ENCODE results near the gene TEX29.

TEX29 gene

GRCh38 chr13:111367340-111367739 is 46.9 kb downstream of the TEX29 start:
- Histone ChIP-seq H3K36me3 (ENCODE audit: insufficient read depth, low read length) (no peaks in the 10 kb centered on the region; the same call in 1 of the 2 replicates), H3K4me2 (ENCODE audit: low read length) (no peak overlapping the region), H3K4me1 (ENCODE audit: insufficient read depth, low read length, severe bottlenecking) (no peaks in the 10 kb centered on the region), H3F3A (ENCODE audit: insufficient read depth, low read length) (no peaks in the 10 kb centered on the region), H3K9me2 (ENCODE audit: low read depth, low read length) (no peaks in the 10 kb centered on the region), H3K9ac (ENCODE audit: low read length) (no peak overlapping the region), H3K79me2 (ENCODE audit: insufficient read depth, low read length) (no peaks in the 10 kb centered on the region), H3K4me3 (ENCODE audit: low read depth, low read length, poor library complexity, severe bottlenecking) (no peak overlapping the region), H3K27ac (ENCODE audit: low read depth, low read length, poor library complexity, severe bottlenecking) (no peak overlapping the region), H3K9me3 (ENCODE audit: low read length) (peaks cover 3% of the 10 kb centered on the region; the same call in 1 of the 2 replicates), H2AFZ (ENCODE audit: low read length) (no peak overlapping the region), H4K20me1 (ENCODE audit: insufficient read depth, low read length) (no peaks in the 10 kb centered on the region), H3K27me3 (ENCODE audit: insufficient read depth, low read length) (no peaks in the 10 kb centered on the region; the same call in 1 of the 2 replicates)
- no peak for TF ChIP-seq EZH2 (IDR thresholded peaks at IDR 0.05; ENCODE audit: borderline replicate concordance, low read length)
- TF ChIP-seq, protein P1, sequence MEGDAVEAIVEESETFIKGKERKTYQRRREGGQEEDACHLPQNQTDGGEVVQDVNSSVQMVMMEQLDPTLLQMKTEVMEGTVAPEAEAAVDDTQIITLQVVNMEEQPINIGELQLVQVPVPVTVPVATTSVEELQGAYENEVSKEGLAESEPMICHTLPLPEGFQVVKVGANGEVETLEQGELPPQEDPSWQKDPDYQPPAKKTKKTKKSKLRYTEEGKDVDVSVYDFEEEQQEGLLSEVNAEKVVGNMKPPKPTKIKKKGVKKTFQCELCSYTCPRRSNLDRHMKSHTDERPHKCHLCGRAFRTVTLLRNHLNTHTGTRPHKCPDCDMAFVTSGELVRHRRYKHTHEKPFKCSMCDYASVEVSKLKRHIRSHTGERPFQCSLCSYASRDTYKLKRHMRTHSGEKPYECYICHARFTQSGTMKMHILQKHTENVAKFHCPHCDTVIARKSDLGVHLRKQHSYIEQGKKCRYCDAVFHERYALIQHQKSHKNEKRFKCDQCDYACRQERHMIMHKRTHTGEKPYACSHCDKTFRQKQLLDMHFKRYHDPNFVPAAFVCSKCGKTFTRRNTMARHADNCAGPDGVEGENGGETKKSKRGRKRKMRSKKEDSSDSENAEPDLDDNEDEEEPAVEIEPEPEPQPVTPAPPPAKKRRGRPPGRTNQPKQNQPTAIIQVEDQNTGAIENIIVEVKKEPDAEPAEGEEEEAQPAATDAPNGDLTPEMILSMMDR (IDR thresholded peaks at IDR 0.05; ENCODE audit: low read length), result no peak

- no peaks in the 10 kb centered on the region; the same call in 1 of the 2 replicates for H3K36me3 ChIP-seq (ENCODE audit: insufficient read depth, low read length)
- H3K4me3 ChIP-seq (ENCODE audit: low read depth, low read length, poor library complexity, severe bottlenecking), result no peak overlapping the region
- no peaks in the 10 kb centered on the region for H3K9me2 ChIP-seq (ENCODE audit: low read depth, low read length)
- peaks cover 4% of the 10 kb centered on the region; the same call in 1 of the 2 replicates for H3K27me3 ChIP-seq (ENCODE audit: insufficient read depth, low read length)
- no peak overlapping the region for H3K4me2 ChIP-seq (ENCODE audit: low read length)
- no peak overlapping the region for H2AFZ ChIP-seq (ENCODE audit: low read length)
- H3F3A ChIP-seq (ENCODE audit: insufficient read depth, low read length), result no peaks in the 10 kb centered on the region
- peaks cover 6% of the 10 kb centered on the region; the same call in 1 of the 2 replicates for H3K9me3 ChIP-seq (ENCODE audit: low read length)
- no peaks in the 10 kb centered on the region for H4K20me1 ChIP-seq (ENCODE audit: insufficient read depth, low read length)
- no peak overlapping the region for H3K9ac ChIP-seq (ENCODE audit: low read length)
- no peak for TF ChIP-seq EZH2 (IDR thresholded peaks at IDR 0.05; ENCODE audit: borderline replicate concordance, low read length)
- TF ChIP-seq, protein P1 (IDR thresholded peaks at IDR 0.05; ENCODE audit: low read length), result no peak
- H3K27ac ChIP-seq (ENCODE audit: low read depth, low read length, poor library complexity, severe bottlenecking), result no peak overlapping the region
- no peaks in the 10 kb centered on the region for H3K4me1 ChIP-seq (ENCODE audit: insufficient read depth, low read length, severe bottlenecking)
- no peaks in the 10 kb centered on the region for H3K79me2 ChIP-seq (ENCODE audit: insufficient read depth, low read length)
Measured at GRCh38 chr13:111368091-111368490, 47.6 kb downstream of the TEX29 start.

DNA sequence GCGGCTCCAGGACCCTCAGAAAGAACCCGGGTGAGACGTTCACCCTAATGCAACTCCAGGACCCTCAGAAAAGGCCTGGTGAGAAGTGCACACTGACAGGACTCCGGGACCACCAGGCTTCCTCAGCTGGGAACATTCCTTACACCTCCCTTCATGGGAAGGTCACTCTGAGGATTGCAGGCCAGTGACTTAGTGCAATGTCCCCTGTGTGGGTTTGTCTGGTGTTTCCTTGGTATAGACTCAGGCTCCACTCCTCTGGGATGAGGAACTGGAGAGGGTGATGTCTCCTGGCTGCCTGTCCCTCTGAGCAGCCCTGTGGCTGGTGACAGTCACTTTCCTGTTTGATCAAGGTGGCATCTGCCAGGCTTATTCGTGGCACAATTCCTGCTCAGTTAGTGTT is 49.7 kb downstream of the TEX29 start:
- Histone ChIP-seq H3K9me2 (ENCODE audit: low read depth, low read length) (no peaks in the 10 kb centered on the region), H3F3A (ENCODE audit: insufficient read depth, low read length) (no peaks in the 10 kb centered on the region), H3K36me3 (ENCODE audit: insufficient read depth, low read length) (no peaks in the 10 kb centered on the region; the same call in 1 of the 2 replicates), H3K4me3 (ENCODE audit: low read depth, low read length, poor library complexity, severe bottlenecking) (no peak overlapping the region), H3K9me3 (ENCODE audit: low read length) (peaks cover 6% of the 10 kb centered on the region; the same call in 1 of the 2 replicates), H3K4me1 (ENCODE audit: insufficient read depth, low read length, severe bottlenecking) (no peaks in the 10 kb centered on the region), H3K27ac (ENCODE audit: low read depth, low read length, poor library complexity, severe bottlenecking) (no peak overlapping the region), H3K79me2 (ENCODE audit: insufficient read depth, low read length) (no peaks in the 10 kb centered on the region), H3K4me2 (ENCODE audit: low read length) (no peak overlapping the region), H4K20me1 (ENCODE audit: insufficient read depth, low read length) (no peaks in the 10 kb centered on the region), H3K27me3 (ENCODE audit: insufficient read depth, low read length) (peaks cover 6% of the 10 kb centered on the region; the same call in 1 of the 2 replicates), H3K9ac (ENCODE audit: low read length) (no peak overlapping the region), H2AFZ (ENCODE audit: low read length) (no peak overlapping the region)
- TF ChIP-seq EZH2 (IDR thresholded peaks at IDR 0.05; ENCODE audit: borderline replicate concordance, low read length), result no peak
- TF ChIP-seq, protein P1 (IDR thresholded peaks at IDR 0.05; ENCODE audit: low read length), result no peak

All from OCI-LY1 (cell line).